HAP-1 (cell line): ENCODE measurements around the gene VGLL4.
A peak's percentile ranks its signal among the peaks of the same experiment; 100 is the strongest.

Source experiments
- DNase-seq, 2 experiments: peaks; one replicate each; pipeline ENCODE4 v3.0.0-alpha.2; 2016 to 2020; ENCODE audit warnings: low spot score in 2 of 2
- H3K27me3 ChIP-seq: fragments of 250-450 bp; sonication (Bioruptor Pico); 2 replicates; pipeline ENCODE4 v1.5.1; 2020; ENCODE audit warnings: low read depth, mild to moderate bottlenecking, moderate library complexity
- H3K36me3 ChIP-seq: fragments of 250-450 bp; sonication (Bioruptor Pico); replicated peaks from 2 replicates; pipeline ENCODE4 v1.5.1; 2020; ENCODE audit warnings: mild to moderate bottlenecking
- H3K4me1 ChIP-seq: fragments of 250-450 bp; sonication (Bioruptor Pico); 2 replicates; pipeline ENCODE4 v1.5.1; 2020; ENCODE audit warnings: mild to moderate bottlenecking
- H3K4me3 ChIP-seq: fragments of 250-450 bp; sonication (Bioruptor Pico); 2 replicates; pipeline ENCODE4 v1.5.1; 2020; ENCODE audit warnings: mild to moderate bottlenecking, moderate library complexity
- H3K9me3 ChIP-seq: fragments of 250-450 bp; sonication (Bioruptor Pico); 2 replicates; pipeline ENCODE4 v1.5.1; 2020; ENCODE audit warnings: mild to moderate bottlenecking, moderate library complexity
- in situ Hi-C: fragments of 300-500 bp; cut with MboI; formaldehyde crosslinking; loops from 3 replicates; pipeline ENCODE4 v1.14.3; 2020; ENCODE audit warnings: low sequenced_read_pairs, inconsistent platforms, mixed read lengths

VGLL4 gene

DNA sequence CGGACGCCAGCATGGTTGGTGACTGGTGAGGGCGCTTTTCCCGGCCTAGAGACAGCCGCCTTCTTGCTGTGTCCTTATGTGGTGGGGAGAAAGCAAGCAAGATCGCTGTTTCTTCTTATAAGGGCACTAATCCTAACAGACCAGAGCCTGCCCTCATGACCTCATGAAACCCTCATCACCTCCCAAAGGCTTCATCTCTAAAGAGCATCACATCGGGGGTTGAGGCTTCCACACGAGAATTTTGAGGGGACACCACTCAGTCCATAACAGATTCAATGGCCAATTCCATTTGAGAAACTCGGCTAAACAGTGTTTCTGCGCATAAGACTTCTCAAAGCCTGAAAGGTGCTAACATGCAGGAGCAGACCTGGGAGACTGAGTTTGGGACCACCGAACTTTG, 54.0 kb downstream of the VGLL4 start:
- Histone ChIP-seq H3K36me3 (peaks cover 8% of the 10 kb centered on the region), H3K27me3 (no peaks in the 10 kb centered on the region), H3K9me3 (no peaks in the 10 kb centered on the region), H3K4me1 (peaks cover 36% of the 10 kb centered on the region), H3K4me3 (no peak overlapping the region)
- DNase-seq: no peak
- in situ Hi-C loops: no loop called here

DNA sequence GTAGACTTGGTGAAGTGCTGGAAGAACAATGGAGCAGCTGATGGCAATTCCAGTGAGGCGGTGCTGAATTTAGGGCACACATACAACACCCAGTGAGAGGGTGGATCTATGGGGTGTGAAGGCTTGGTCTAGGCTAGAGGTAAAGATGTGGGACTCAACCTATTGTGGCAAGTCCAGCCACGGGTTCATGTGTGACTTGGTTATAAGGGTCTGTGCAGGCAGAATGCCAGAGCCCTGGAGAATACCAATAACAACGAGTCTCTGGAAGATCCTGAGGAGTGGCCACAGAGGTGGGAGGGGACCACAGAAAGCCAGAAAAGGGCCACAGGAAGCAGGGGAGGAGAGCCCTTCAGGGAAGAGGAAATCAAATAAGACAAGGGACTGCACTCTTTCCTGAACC, 55.0 kb downstream of the VGLL4 start:
- Histone ChIP-seq H3K36me3 (peaks cover 8% of the 10 kb centered on the region), H3K27me3 (no peaks in the 10 kb centered on the region), H3K4me3 (no peak overlapping the region), H3K4me1 (peaks cover 35% of the 10 kb centered on the region), H3K9me3 (no peaks in the 10 kb centered on the region)
- in situ Hi-C loops: no loop called here
- no peak for DNase-seq

DNA sequence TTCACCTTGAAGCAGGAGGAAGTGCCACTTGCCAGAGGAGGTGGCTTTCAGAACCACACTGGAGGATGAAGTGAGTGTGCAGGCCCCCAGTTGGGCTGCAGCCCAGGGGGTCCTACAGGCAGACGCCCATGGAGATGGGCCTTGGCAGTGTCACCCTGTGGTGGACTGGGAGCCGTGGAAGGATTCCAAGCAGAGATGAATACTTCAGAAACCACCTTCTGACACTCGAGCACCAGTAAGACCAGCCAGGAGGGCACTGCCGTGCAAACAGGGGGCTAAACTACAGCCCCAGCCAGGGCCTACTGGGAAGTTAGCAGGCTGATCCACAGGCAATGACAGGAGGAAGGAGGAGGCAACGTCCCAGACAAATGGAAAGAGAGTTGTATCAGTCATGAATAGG, 55.4 kb downstream of the VGLL4 start:
- Histone ChIP-seq H3K27me3 (no peaks in the 10 kb centered on the region), H3K4me1 (peaks cover 31% of the 10 kb centered on the region), H3K36me3 (peaks cover 8% of the 10 kb centered on the region), H3K4me3 (no peak overlapping the region), H3K9me3 (no peaks in the 10 kb centered on the region)
- in situ Hi-C loops: no loop called here
- DNase-seq: no peak

DNA sequence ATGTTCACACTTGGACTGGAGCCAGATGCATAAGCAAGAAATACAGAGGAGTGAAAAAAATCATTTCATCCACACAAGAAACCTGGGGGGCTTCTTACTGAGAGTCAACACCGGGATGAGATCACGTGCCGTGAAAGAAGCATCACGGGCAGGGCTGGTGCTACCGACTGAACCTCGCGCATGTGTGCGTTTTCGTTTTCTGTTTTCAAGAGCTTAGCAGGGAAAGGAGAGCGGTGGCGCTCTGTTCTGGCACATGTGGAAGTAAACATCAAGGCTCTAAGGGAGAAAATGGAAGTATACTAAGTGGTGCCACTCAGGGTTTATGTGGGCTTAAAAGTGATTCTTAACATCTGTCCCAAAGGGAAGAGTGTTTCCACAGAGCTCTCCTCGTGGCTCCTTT, 55.9 kb downstream of the VGLL4 start:
- in situ Hi-C loops: no loop called here
- no peak overlapping the region for H3K4me3 ChIP-seq
- no peaks in the 10 kb centered on the region for H3K9me3 ChIP-seq
- peaks cover 29% of the 10 kb centered on the region for H3K4me1 ChIP-seq
- DNase-seq: no peak
- H3K27me3 ChIP-seq: no peaks in the 10 kb centered on the region
- peaks cover 8% of the 10 kb centered on the region for H3K36me3 ChIP-seq

DNA sequence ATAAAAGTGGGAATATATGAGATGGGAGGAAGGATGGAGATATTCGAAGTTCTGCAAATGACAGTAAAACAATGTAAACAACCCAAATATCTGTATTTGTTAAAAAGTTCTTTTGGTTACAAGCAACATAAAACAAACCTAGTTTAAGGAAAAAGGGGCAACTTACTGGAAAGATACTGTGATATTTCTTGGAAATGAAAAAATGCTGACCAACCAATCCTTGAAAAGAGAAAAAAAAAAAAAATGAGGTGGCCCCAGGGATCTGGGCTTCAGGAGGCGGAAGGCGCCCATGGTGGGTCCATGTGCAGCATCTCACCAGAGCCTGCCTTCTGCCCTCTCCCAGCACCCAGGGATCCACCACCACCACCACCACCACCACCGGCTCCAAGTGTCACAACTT, 59.1 kb downstream of the VGLL4 start:
- Histone ChIP-seq H3K9me3 (no peaks in the 10 kb centered on the region), H3K4me1 (peaks cover 20% of the 10 kb centered on the region), H3K4me3 (no peak overlapping the region), H3K27me3 (no peaks in the 10 kb centered on the region), H3K36me3 (peaks cover 3% of the 10 kb centered on the region; the same call in 1 of the 2 replicates)
- in situ Hi-C loops: no loop called here
- DNase-seq: no peak

DNA sequence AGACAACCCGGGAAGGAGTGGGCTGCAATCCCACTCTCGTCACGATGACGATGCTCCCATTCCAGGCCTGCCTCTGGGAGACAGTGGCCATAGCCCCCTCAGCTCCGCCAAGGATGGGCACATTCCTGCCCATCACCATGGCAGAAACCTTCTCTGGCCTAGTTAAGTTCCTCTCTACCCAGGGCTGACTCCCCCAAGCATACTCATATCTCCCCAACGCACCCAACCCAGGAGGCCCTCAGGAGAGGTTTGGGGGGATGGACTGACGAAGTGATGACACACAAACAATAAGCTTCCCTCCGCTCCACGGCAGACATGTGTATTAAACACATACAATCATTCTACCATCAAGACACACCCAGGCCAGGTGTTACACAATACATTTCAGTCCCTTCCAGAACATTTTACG, 60.1 kb downstream of the VGLL4 start:
- Histone ChIP-seq H3K36me3 (peaks cover 3% of the 10 kb centered on the region; the same call in 1 of the 2 replicates), H3K4me3 (no peak overlapping the region), H3K4me1 (peaks cover 20% of the 10 kb centered on the region), H3K9me3 (no peaks in the 10 kb centered on the region), H3K27me3 (no peaks in the 10 kb centered on the region)
- no peak for DNase-seq
- in situ Hi-C loops: no loop called here

DNA sequence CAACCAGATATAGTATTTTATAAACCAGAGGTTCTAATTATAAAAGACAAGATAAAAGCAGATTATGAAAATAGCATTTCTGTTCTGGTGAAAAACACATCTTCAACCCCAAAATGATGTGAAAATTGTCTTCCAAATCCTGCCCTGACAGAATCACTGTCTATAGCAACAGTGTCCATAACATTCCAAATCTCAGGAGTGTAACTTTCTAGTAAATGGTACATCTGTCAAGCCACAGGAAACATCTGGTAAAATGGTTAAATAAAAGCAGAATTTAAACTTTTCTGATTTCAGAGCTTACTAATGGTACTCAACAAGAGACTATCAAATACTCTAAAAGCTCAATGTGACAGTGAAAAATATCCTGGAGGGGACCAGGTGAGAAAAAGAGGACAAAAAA, 60.5 kb downstream of the VGLL4 start:
- no peak for DNase-seq
- Histone ChIP-seq H3K9me3 (no peaks in the 10 kb centered on the region), H3K4me3 (no peak overlapping the region), H3K27me3 (no peaks in the 10 kb centered on the region), H3K36me3 (peaks cover 3% of the 10 kb centered on the region; the same call in 1 of the 2 replicates), H3K4me1 (peaks cover 20% of the 10 kb centered on the region)
- in situ Hi-C loops: no loop called here

DNA sequence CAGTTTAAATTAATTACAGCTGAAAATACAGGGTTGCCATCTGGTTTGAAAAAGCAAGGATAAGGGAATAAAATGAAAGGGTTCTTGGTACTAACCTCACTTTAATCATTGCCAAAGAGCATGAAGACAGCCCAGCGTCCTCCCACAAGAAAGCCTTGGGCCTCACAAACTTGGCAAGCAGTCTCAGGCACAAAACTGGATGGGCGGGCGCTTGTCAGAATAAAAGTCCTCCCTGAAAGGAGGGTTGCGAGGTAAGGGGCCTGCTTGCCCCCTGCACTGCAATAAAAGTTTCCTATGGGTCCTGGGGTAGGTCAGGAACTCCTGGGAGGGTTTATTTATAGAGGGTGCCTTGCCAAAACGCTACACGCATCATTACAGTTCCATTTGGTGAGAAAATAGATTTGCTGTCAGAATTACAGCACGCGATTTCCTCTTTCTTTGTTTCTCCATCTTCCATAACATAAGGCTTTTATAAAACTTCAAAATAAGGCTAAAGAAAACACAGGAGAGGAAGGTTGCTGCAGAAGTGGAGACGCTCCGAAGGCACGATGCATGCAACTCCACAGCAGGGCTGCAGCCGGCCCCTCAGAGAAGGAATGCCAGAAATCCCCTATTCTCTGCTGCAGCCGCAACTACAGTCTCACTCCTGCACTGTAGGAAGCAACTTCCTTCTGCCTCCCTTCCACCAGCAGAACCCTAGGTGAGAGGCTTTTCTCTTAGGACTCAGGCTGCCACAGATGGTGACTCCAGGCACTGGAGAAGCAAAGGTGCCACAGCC, 61.3 kb downstream of the VGLL4 start:
- peak; percentile 54 to 76 for DNase-seq
- no peaks in the 10 kb centered on the region for H3K27me3 ChIP-seq
- peaks cover 3% of the 10 kb centered on the region; the same call in 1 of the 2 replicates for H3K36me3 ChIP-seq
- H3K4me1 ChIP-seq: peaks cover 20% of the 10 kb centered on the region
- H3K4me3 ChIP-seq: peak overlapping the region; percentile 12
- no peaks in the 10 kb centered on the region for H3K9me3 ChIP-seq
- in situ Hi-C loops: no loop called here

DNA sequence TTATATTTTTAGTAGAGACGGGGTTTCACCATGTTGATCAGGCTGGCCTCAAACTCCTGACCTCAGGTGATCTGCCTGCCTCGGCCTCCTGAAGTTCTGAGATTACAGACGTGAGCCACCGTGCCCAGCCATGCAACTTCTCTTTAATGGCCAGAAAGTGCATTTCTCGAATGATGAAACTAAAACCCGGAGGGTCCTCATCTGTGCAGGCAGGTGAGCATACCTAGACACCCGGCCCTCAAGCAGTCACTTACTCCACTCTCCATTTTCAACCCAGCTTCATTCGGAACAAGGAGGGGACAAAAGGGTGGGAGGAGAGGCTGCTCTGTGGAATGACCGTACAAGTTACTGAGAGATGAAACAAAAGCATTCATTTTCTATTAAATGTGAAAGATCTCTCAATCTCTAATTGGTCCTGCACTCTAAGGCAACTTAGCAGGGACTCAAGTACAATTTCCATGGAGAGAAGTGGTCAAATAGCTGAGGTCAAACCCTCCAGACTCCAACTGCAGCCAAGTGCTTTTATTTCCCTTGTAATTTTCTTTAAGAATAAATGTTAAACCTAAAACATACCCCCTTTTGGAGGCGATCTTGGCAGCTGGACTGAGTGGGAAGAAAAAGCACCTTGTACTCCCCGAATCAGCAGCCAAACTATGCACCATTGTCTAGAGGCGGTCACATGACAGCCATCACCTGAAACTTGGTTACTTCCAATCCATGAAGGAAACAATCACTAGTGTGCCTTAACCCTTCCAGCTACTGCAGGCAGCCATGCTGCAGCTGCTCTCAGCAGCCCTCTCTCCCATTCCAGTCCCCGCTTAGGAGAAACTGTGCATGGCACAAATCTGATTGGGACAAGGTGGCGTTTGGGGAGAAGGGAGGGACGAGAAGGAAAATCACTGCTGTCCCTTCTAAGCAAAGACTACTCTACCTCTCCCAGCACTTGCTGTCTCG, 62.2 kb downstream of the VGLL4 start:
- Histone ChIP-seq H3K9me3 (no peaks in the 10 kb centered on the region), H3K4me1 (peaks cover 20% of the 10 kb centered on the region), H3K36me3 (peaks cover 3% of the 10 kb centered on the region; the same call in 1 of the 2 replicates), H3K4me3 (peak overlapping the region; percentile 12), H3K27me3 (no peaks in the 10 kb centered on the region)
- in situ Hi-C loops: no loop called here
- no peak for DNase-seq

DNA sequence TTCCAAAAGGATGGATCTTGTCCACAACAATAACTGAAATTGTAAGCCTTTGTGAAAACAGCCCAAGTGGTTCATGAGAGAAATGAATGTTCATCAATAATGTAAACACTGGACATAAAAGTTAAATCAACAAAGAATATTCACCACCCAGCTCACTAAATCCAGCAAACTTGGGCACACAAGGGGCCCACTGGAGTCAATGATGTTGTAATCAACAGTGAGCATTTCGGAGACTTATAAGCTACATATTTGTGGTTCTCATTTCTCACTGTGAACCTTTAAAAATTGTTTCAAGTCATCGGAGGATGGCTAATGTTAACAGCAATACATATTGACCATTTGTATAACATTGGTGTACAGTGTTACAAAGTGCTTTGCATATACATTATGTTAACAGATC, 63.1 kb downstream of the VGLL4 start:
- H3K9me3 ChIP-seq: no peaks in the 10 kb centered on the region
- DNase-seq: no peak
- no peak overlapping the region for H3K4me3 ChIP-seq
- in situ Hi-C loops: no loop called here
- H3K4me1 ChIP-seq: peaks cover 20% of the 10 kb centered on the region
- no peaks in the 10 kb centered on the region for H3K27me3 ChIP-seq
- peaks cover 3% of the 10 kb centered on the region; the same call in 1 of the 2 replicates for H3K36me3 ChIP-seq

DNA sequence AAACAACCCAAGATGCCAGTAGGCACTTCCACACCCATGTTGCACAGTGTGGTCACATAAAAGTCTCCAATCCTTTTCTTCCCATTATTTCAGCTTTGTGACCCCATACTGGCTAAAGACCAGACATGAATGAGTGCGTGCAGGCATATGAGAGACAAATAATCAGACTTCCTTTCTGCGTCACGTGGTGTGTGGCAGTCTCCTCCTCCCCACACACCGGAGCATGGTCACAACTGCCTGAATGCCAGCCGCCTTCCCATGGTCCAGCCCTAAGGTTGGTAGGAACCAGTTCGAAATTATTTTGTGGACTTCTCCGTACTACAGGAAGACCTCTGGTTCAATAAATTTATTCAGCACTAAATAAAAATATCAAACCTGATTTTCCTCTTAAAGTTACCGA, 65.5 kb downstream of the VGLL4 start:
- no peak overlapping the region for H3K4me3 ChIP-seq
- no peaks in the 10 kb centered on the region for H3K27me3 ChIP-seq
- in situ Hi-C loops: no loop called here
- peaks cover 3% of the 10 kb centered on the region; the same call in 1 of the 2 replicates for H3K36me3 ChIP-seq
- no peak for DNase-seq
- H3K4me1 ChIP-seq: peaks cover 19% of the 10 kb centered on the region
- no peaks in the 10 kb centered on the region for H3K9me3 ChIP-seq

DNA sequence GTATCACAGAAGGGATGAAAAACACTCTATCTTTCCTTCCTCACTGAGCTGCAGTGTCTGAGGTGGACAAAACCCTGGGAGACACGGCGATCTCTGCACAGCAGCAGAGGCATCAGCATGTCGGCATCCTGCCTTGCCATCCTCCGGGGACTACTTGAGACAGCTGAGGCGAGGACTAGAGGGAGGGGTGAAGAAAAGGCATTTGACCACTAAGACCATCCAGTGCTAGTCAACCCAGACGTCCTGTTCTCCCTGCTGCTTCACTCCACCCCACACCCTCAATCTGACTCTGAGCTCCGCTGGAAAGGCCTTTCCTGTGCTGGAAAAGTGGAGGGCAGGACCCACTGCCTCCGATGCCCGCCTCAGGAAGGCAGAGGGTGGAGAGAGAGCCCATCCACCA, 67.3 kb downstream of the VGLL4 start:
- in situ Hi-C loops: no loop called here
- no peaks in the 10 kb centered on the region for H3K27me3 ChIP-seq
- H3K4me3 ChIP-seq: no peak overlapping the region
- peaks cover 2% of the 10 kb centered on the region for H3K4me1 ChIP-seq
- H3K9me3 ChIP-seq: no peaks in the 10 kb centered on the region
- H3K36me3 ChIP-seq: peaks cover 3% of the 10 kb centered on the region; the same call in 1 of the 2 replicates
- DNase-seq: no peak

DNA sequence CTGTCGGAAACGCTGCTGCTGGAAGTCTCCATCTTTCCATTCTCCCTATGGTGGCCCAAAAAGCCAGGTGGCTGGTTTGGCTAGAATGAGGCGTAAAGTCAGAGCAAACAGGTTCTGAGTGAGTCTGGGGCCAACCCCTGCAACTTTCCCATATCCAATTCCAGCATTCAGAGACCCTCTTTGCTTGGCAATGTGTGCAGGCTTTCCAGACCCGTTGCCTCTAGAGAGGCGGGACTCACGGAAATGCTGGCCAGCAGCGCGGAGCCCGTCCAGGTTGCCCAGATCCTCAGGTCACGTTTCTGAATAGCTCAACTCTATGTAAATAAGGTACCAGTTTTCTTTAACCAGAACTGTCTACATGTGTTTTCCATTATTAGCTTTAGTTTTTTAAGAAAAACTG, 68.0 kb downstream of the VGLL4 start:
- Histone ChIP-seq H3K27me3 (no peaks in the 10 kb centered on the region), H3K9me3 (no peaks in the 10 kb centered on the region), H3K36me3 (peaks cover 3% of the 10 kb centered on the region; the same call in 1 of the 2 replicates), H3K4me1 (no peaks in the 10 kb centered on the region), H3K4me3 (no peak overlapping the region)
- no peak for DNase-seq
- in situ Hi-C loops: no loop called here
